ENCODE data around the gene NAA80.

The NAA80 gene

GRCh38 chr3:50327943-50328691 is 28.9 kb upstream of the NAA80 start, which contains the start of gene TUSC2:
TSS of gene TUSC2 (minus strand) at chr3:50328223. CDS start at chr3:50328099, 124 bp downstream.
- peak; percentile 97 to 98 for DNase-seq

DNA sequence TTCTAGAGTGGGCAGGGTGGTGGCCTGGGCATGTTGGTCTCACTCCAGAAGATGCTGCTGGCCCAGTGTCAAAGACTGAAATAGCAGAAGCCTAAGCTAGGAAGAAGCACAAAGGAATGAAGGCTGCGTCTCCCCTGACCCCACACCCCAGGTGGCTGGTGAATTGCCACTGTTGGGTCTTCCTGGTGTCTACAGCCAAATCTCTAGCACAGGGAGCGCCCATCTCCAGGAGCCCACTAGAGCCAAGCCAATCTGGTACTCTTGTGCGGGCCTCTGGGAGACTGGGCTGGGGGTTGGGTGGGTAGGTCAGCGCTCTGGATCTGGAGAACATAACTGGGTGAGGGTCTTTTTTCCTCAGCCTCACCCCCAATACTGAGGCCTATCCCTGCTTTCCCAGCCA is 27.9 kb upstream of the NAA80 start:
- DNase-seq: no peak

GRCh38 chr3:50326182-50326541 is 27.0 kb upstream of the NAA80 start:
- no peak for DNase-seq

DNA sequence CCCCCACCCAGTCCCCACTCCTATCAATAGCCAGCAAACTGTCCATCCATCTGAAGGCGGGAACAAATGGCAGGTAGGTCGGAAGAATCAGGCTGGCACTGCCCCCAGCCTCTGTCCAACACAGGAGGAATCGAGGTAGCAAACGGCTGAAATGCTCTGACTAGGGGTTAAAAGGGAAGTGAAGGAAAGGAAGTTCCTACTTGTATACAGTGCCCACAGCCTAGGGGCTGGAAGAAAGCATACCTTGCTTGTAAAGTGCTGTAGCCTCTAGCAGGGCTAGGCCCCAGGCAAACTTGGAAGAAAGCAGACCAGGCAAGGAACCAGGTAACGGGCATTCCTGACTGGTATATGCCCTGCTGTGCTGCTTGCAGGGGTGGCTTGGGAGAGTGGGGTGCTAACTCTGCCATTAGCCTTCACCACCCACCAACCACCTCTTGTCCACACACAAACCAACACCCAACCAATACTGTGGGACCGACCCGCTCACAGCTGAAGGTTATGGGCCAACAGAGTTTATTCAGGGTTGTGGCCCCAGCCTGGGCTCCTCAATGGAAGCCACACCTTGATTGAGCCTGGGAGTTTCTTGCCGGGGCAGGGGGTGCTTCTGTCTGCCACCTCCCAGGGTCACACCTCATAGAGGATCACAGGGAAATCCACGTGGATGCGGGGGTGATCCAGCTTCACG is 26.4 kb upstream of the NAA80 start:
- no peak for DNase-seq

DNA sequence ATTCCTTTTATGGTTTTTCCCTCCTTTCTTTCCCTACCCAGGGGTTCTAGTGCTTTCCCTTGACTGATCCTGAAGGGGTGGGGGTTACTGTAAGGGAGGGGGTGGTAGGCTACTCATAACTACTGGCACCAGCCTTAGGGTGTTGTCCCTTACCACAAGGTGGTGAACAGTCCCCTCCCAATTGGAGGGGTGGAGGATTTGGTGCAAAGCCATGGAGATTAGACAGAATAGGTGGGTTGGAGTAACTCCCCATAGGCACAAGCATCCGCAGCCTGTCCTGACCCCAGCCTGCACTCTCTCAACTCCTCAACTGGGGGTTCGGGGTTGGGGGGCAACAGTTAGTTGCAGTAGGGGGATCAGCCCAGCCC is 25.9 kb upstream of the NAA80 start:
- DNase-seq: no peak

DNA sequence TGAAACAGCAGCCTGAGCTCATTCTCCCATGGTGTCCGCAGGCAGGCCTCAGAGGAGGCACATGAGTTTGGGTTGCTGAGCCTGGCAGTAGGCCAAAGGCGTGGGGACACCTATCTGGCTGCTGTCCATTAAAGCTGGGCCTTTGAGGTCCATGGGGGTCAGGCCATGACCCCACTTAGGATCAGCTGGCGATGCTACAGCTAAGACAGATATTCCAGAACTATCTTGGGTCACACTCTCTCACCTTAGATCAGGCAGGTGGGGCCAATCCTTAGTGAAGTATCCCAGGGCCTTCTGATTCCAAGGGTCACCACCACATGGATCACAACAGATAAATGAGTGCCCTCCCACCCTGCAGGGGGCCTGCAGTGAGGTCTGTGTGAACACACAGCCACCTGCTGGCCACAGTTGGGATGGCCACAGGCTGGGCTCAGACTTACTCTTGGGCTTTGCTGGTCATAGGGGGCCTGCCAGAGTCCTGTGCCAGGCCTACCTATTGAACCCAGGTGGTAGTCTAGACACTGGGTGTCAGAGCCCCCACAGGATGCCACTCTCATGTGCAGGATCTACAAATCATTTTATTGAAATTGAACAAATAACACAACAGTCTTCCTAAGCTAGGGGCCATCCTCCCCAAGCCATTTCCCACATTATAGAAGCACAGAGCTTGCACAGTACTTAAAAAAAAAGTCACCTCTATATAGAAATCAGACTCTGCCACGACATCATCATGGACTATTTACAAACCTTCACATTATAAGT is 25.3 kb upstream of the NAA80 start:
- DNase-seq: peak; percentile 60 to 63

DNA sequence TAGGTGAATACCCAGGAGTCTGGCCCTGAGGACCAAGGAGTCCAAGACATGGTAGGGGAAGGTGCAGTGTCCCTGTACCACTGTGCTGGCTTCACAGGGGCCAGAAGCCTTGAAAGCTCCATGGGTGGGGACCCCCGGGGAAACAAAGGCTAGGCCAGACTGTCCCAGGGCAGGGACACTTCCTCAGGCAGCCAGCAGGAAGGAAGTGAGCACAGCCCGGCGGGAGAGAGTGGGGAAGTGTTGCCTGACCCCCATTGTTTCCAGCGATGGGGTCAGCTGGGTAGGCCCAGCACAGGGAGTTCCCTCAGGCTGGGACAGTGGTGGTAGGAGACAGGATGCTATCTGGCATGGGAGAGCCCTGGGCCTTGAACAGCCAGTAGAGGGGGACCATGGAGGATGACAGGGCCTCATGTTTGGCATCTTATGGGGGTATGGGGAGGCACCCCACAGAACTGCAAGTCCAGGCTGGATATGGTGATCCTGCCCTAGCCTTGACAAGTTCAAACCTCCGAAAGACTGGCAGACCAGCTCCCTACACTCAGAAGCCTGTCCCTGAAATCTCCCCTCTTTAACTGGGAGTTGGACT is 24.5 kb upstream of the NAA80 start:
- peak in 1 of 2 donors; percentile 21 for DNase-seq

DNA sequence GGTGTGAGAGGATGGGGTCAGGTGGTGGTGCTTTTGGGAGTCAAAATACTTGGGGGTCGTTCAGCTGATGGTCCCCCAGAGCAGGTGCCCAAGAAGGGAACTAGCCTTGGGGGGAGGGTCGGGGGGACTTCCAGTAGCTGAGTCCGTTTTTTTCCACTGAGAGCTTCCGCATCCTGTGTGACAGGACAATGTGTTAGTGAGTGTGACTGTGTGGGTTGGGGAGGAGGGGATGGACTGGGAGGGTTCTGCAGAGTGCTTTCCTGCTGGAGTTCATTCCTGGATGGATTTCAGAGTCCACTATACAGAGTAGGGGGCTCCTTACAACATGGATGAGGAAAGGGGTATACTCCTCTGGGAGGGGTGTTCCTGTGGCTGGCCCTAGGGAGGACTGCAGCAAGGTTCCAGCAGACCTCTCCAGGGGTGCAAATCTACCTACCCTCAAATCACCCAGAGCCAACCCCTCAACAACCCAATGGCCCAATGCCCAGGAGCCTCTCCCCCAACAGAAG is 23.9 kb upstream of the NAA80 start:
- peak; percentile 44 to 59 for DNase-seq

DNA sequence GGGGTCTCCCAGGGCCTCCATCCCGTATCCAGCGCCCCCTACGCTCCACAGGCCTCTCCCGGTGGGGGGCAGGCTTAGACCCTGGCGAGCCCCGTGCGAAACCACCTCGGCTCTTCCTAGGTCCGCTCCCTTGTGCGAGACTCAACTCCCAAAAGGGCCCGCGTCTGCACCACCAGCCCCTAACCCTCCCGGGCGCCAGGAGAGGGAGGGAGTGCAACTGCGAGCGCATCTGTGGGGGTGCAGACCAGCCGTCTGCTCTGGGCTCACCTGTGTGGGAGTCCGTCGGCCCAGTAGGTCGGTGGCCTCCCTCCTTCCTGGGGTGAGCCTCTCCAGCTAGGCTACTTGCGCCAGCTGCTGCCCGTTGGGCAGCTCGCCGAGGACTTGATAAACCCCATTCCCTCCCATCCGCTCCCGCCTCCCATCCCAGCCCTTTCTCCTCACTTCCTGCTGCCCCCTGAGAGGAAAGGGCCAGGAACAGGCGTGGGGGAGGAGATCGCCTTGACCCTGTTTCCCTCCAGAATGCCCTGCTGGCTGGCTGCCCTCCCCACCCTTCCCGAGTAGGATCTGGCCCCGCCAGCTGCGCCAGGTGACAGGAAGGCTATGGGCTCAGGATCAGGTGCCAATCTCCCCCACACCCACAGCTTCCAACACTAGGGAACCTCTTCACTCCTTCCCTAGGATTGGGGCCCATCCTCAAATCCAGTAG is 23.3 kb upstream of the NAA80 start, which contains the start of gene HYAL2:
TSS of gene HYAL2 (minus strand) at position 360 of the 706 bp plus-strand sequence. CDS start 2,256 bp downstream, outside the sequence.
- DNase-seq: no peak

GRCh38 chr3:50322115-50322385 is 22.8 kb upstream of the NAA80 start:
- DNase-seq: no peak

DNA sequence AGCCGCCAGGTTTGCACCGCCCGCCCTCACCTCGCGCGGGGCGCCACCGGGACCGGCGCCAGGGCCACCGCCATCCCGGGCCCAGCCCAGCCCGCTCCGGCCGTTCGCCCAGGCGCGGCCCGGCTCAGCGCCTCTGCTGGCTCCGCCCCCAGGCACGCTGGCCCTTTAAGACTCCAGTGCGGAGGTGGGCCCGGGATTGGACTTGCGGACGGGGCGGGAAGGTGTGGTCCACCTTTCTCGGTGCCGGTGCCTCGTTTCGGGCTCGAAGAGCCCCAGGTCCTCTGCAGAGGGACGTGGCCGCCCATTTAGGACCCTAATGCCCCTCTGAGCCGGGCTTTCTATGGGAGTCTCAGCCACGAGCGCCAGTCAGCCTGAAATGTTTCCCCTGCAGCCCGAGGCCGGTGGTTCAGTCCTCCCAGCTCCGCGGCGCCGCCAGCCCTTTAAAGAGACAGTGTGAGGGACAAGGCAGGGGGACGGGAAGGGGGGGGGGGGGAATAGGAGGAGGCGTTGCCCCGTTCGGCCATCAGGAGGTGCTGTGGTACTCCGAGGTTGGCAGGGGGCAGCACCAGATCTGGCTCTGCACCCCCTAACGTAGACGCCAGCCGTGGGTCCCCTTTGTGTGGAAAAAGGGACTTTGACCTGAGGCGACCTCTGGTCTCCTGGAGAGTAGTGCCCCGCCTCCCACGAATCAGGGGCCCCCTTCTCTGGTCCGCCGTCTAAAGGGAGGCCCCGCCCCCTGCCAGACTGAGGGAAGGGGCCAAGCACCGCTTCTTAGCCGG is 22.3 kb upstream of the NAA80 start:
- DNase-seq: peak; percentile 81 to 91

GRCh38 chr3:50320853-50321335 is 21.7 kb upstream of the NAA80 start:
- peak; percentile 60 to 78 for DNase-seq

DNA sequence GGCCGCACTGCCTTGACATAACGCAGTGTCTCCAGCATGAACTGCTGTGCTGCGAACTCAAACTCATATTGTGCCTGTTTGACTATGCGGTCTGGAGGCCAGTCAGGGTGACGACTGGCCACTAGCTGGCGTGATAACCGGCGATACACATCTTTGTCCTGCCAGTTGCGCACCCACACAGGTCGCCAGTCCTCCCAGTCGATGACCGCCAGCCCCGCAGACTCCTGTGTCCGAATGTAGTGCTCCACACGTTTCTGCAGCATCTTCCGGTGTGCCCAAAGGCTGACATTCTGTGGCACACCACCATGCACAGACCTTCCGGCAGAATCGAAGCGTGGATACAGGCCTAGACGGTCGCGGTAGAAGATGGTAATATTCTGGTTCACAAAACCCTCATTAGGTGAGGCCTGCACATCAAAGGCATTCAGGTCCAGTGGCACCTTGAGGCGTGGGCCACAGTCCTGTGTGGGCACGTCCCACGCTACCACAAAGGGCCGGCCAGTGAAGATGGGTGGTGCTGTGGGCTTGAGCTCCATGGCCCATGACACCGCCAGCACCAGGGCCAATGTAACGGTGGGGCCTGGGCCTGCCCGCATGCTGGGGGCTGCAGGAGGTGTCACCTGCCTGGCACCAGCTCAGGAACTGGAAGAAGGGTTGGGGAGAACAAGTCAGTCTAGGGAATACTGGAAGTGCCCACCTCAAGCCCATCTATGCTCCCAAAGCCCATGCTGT is 20.9 kb upstream of the NAA80 start:
- no peak for DNase-seq

- DNase-seq: no peak
These were observed 20.1 kb upstream of the NAA80 start for GRCh38 chr3:50319181-50319893.

GRCh38 chr3:50318615-50319014 is 19.4 kb upstream of the NAA80 start:
- peak; percentile 31 to 36 for DNase-seq

- DNase-seq: no peak
These were observed 19.0 kb upstream of the NAA80 start for GRCh38 chr3:50318163-50318562.

- no peak for DNase-seq
These were observed 18.1 kb upstream of the NAA80 start for GRCh38 chr3:50317300-50317699.

DNA sequence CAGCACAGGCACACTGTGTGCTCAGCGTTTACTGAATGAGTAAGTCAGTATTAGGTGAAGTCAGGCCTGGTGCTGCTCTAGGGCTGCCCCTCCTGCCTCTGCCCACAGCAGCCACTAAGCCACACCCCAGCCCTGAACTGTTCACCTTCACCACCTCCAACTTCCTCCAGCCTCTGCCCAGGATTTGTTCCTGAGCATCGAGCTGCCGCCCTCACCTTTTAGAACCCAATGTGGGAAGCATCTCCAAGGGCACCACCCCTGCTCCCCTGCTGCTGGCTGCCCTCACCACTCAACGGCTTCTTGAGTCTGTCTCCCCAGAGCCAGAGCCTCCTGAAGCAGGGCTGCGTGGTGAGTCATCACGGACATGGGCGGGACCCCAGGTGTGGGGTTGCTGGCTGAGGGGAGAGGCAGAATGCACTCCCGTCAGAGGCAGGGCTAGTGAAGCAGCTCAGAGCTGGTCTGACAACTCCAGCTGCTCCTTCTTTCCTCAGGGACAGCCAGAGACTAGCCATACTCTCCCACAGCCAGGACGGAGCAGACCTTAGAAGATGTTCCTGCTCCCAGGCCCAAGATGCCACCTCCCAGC is 17.5 kb upstream of the NAA80 start:
- no peak for DNase-seq

DNA sequence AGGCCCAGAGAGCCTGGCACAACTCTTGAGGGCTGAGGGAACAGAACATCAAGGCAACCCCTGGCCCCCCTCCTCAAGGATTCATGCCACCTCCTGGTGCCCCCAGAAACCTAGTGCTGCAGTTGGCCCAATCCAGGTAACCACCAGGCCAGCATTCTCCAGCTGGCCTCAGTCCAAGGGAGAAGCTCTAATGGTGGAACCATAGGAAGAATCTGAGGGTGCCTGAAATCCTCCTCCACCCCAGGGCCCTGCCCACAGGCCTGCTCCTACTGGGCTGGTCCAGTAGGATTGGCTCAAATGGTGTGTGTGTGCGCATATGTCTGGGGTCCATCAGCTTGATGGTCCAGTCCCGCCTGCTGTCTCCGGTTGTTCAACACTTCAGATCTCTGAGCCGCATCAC is 15.6 kb upstream of the NAA80 start:
- DNase-seq: no peak

DNA sequence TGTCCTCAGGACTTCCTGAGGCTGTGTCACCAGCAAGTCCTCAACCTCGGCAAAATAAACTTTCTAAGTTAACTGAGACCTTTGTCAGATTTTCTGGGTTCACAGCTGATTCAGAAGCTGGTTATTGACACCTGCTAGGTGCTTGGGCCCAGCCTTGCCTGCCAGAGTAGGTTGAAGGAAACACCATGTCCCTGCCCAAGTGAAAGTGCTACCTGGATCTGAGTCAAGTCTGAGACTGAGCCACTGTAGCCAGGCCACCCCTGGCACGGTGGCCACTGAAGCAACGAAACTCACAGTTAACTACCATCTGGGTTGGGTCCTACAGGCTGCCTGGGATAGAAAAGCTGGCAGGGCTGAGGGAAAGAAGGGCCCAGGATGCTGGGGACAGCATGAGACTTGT is 15.1 kb upstream of the NAA80 start:
- DNase-seq: no peak

Measured in inflammatory macrophage (primary cell).